Psoas muscle (tissue), 8 donors: ENCODE data around the gene LSM6. TPM values are rescaled to one million over a fixed set of nuclear protein-coding genes. Genes with fewer than 3 reads are reported as not detected.

Experiments used
- ATAC-seq, 4 donors: fragments of 200-7000 bp; cut with Tn5 transposase; one replicate each; pipeline ENCODE4 v1.9.1; 2020; ENCODE audit warnings: moderate library complexity in 3 of 4, mild to moderate bottlenecking in 2 of 4
- DNase-seq, 2 donors: peaks; one replicate each; pipeline ENCODE4 v3.0.0-alpha.2; 2020
- H3K27ac ChIP-seq: fragments of 200-600 bp; one replicate; pipeline ENCODE4 v1.8.0; 2022
- H3K27me3 ChIP-seq, 3 donors: fragments of 200-600 bp in 1 of 3; one replicate each; pipeline versions ENCODE4 v1.6.1 to v1.8.0; 2013 to 2022; ENCODE audit warnings: low read length in 2 of 3, mild to moderate bottlenecking in 2 of 3, moderate library complexity in 1 of 3; ENCODE audit not compliant: insufficient read depth in 3 of 3
- H3K36me3 ChIP-seq, 2 donors: fragments of 200-600 bp in 1 of 2; one replicate each; pipeline versions ENCODE4 v1.6.1 to v1.8.0; 2013 to 2022; ENCODE audit warnings: low read depth in 1 of 2, mild to moderate bottlenecking in 1 of 2, moderate library complexity in 1 of 2; ENCODE audit not compliant: insufficient read depth in 1 of 2
- H3K4me1 ChIP-seq: fragments of 200-600 bp; one replicate; pipeline ENCODE4 v1.8.0; 2022
- H3K4me3 ChIP-seq: fragments of 200-600 bp; one replicate; pipeline ENCODE4 v1.8.0; 2022; ENCODE audit warnings: mild to moderate bottlenecking
- H3K9me3 ChIP-seq: fragments of 200-600 bp; one replicate; pipeline ENCODE4 v1.8.0; 2022
- WGBS, 3 donors: extraction: QIAGEN DNeasy Blood & Tissue Kit; methylation state at CpG; one replicate each; pipeline versions ENCODE4 v1.1.6 to v1.1.7; 2013; 5-methylcytosine and 5-hydroxymethylcytosine counted together
- intact Hi-C, 2 donors: fragments of 100-400 bp; cut with DNase I; formaldehyde crosslinking; loops; one replicate each; pipeline versions ENCODE4 v1.11.0 to v1.14.2; 2022
- polyA plus RNA-seq, 3 donors: library from polyadenylated mRNA; stranded (reverse); fragments of 200-250 nt; gene quantifications; one replicate each; pipeline ENCODE4 v1.2.3, GENCODE V29; 2013
- total RNA-seq, 4 donors: library from RNA; stranded (reverse); fragmentation: NEBNext Ultra II Directional in 2 of 4; extraction: Animal tissue kit (Norgen Biotek cat#: 25700) in 2 of 4; gene quantifications; one replicate each; pipeline versions ENCODE4 v1.2.1 to v1.2.4, GENCODE V29; 2021 to 2023
- TF ChIP-seq, protein P1 (sequence below): fragments of 200-600 bp; IDR thresholded peaks from one replicate; pipeline ENCODE4 v1.8.0; 2022; ENCODE audit warnings: antibody characterized with exemption
- donor health status: healthy with polysubstance abuse.
- donor health status: DM: no; HTN: no; CAD: no; lungs with moderate emphysema.
- donor health status: Bipolar disorder and iron deficiency.
- donor health status: healthy.
- donor health status: DM: yes; HTN: yes; CAD: no.
- donor health status: DM: no; HTN: no; CAD: no.
- donor health status: DM: no; HTN: no; CAD: no.
- donor health status: DM: yes; HTN: yes; CAD: no.

LSM6 gene
- total and polyA plus RNA-seq, 7 donors, result 9.4 to 42.7 (median 15.2) TPM

DNA sequence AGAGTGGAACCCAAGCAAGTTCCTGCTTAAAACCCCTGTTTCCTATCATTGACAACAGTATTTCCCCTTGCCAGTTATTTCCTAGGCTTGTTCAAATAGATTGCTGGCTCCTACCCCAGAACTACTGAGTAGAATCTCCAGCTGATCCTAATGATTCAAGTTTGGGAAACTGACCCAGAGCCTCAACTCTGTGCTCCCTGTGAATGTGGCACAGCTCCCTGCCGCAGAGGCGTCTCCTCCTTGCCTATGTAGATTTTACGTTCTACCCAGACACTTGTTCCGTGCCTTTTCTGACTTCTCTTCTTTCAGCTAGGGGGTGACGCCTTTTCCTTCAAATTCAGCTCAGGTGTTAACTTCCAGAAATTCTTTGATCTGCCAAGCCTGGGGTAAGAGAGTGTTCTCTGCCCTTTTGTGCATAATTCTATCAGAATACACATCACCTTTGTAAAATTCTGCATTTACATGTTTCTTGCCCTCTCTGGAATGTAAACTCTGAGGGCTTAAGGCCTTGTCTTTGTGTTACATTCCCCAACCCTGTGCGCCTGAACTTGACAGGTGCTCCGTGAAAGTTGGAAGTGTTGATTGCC lies 4.4 kb downstream of the LSM6 start:
- intact Hi-C loops, result loop anchor here (5.0 to 10.0 kb wide), 3 partner anchors 235 to 335 kb away; partner anchors contain the start of gene ZNF827 (in 1 of the 2)
- TF ChIP-seq, protein P1, sequence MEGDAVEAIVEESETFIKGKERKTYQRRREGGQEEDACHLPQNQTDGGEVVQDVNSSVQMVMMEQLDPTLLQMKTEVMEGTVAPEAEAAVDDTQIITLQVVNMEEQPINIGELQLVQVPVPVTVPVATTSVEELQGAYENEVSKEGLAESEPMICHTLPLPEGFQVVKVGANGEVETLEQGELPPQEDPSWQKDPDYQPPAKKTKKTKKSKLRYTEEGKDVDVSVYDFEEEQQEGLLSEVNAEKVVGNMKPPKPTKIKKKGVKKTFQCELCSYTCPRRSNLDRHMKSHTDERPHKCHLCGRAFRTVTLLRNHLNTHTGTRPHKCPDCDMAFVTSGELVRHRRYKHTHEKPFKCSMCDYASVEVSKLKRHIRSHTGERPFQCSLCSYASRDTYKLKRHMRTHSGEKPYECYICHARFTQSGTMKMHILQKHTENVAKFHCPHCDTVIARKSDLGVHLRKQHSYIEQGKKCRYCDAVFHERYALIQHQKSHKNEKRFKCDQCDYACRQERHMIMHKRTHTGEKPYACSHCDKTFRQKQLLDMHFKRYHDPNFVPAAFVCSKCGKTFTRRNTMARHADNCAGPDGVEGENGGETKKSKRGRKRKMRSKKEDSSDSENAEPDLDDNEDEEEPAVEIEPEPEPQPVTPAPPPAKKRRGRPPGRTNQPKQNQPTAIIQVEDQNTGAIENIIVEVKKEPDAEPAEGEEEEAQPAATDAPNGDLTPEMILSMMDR, result no peak
- Histone ChIP-seq H3K9me3 (no peaks in the 10 kb centered on the region), H3K27me3 (no peaks in the 10 kb centered on the region), H3K36me3 (peaks cover 0 to 11% of the 10 kb centered on the region in 2 donors), H3K4me1 (peaks cover 54% of the 10 kb centered on the region), H3K4me3 (peak overlapping the region; percentile 20), H3K27ac (peak overlapping the region; percentile 17)
- DNase-seq (no peak), ATAC-seq (no peak)
- 29 to 42% (median 38%) methylated on average over 7 of the region's 7 CpGs for WGBS, 3 donors

DNA sequence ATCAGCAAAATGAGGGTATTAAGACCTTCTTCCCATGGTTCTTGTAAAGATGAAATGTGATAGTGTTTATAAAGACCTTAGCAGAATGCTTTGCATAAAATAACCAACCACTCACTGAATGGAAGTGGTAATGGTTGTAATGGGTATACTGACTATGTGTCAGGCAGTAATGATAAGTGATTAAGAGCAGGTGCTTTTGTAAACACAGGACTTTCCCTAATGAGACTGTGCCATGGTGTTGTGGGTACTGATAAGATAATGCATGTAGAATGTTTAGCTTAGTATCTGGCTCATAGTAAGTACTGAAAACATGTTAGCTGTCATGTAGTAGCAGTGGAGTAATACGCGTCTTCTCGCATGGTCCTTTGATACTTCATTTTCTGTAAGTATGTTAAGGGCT lies 6.9 kb downstream of the LSM6 start:
- no peak overlapping the region for H3K27ac ChIP-seq
- no peak overlapping the region for H3K4me3 ChIP-seq
- H3K9me3 ChIP-seq, result no peaks in the 10 kb centered on the region
- TF ChIP-seq, protein P1, result no peak
- H3K27me3 ChIP-seq, result no peaks in the 10 kb centered on the region
- peaks cover 38% of the 10 kb centered on the region for H3K4me1 ChIP-seq
- peaks cover 3 to 30% of the 10 kb centered on the region in 2 donors for H3K36me3 ChIP-seq
- DNase-seq (no peak), ATAC-seq (no peak)
- intact Hi-C loops, result no loop called here
- WGBS, 3 donors, result 93 to 98% (median 97%) methylated on average over 3 of the region's 3 CpGs

DNA sequence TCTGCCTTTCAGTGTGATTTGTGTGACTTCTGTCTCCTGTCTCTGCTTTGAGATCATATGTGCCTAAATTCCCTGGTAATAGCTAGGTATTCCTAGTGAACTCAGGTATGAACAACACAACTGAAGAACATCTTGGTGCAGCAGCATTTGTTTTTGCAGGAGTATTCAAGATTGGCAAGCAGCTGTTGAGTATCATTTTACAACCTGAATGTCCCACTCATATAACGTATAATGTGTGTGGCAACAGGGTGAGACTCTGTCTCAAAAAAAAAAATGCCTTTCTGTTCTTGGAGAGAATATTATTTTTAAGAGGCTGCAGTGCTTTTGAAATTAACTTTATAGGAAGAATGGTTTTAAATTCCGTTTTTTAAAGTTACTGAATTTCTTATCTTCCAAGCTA lies 7.7 kb downstream of the LSM6 start:
- TF ChIP-seq, protein P1, result no peak
- intact Hi-C loops, result no loop called here
- H3K27me3 ChIP-seq, result no peaks in the 10 kb centered on the region
- ATAC-seq (peak in 2 of 4 donors; percentile 41 to 72), DNase-seq (no peak)
- H3K36me3 ChIP-seq, result peaks cover 3 to 38% of the 10 kb centered on the region in 2 donors
- H3K9me3 ChIP-seq, result no peaks in the 10 kb centered on the region
- peaks cover 32% of the 10 kb centered on the region for H3K4me1 ChIP-seq
- H3K4me3 ChIP-seq, result no peak overlapping the region
- no peak overlapping the region for H3K27ac ChIP-seq
- WGBS, 3 donors, result 56 to 65% (median 57%) methylated on average over 2 of the region's 2 CpGs

GRCh38 chr4:146186041-146186440 lies 10.5 kb downstream of the LSM6 start:
- Histone ChIP-seq H3K9me3 (no peaks in the 10 kb centered on the region), H3K36me3 (peaks cover 7 to 66% of the 10 kb centered on the region in 2 donors), H3K27me3 (no peaks in the 10 kb centered on the region), H3K4me1 (peaks cover 13% of the 10 kb centered on the region), H3K4me3 (no peak overlapping the region), H3K27ac (no peak overlapping the region)
- ATAC-seq, result no peak
- DNase-seq, result no peak
- WGBS, 3 donors, result 92 to 94% (median 93%) methylated on average over 4 of the region's 4 CpGs
- TF ChIP-seq, protein P1, result no peak
- intact Hi-C loops, result no loop called here

GRCh38 chr4:146186596-146186995 lies 11.1 kb downstream of the LSM6 start:
- H3K4me3 ChIP-seq, result no peak overlapping the region
- intact Hi-C loops, result no loop called here
- no peak for DNase-seq
- H3K27ac ChIP-seq, result no peak overlapping the region
- H3K27me3 ChIP-seq, result no peaks in the 10 kb centered on the region
- no peaks in the 10 kb centered on the region for H3K9me3 ChIP-seq
- TF ChIP-seq, protein P1, result no peak
- WGBS, 3 donors, result 71 to 77% (median 74%) methylated on average over 3 of the region's 3 CpGs
- H3K36me3 ChIP-seq, result peaks cover 11 to 72% of the 10 kb centered on the region in 2 donors
- peaks cover 17% of the 10 kb centered on the region for H3K4me1 ChIP-seq
- no peak for ATAC-seq
